GM18861 (cell line): Measurements from ENCODE around the gene OBP2A.
A peak's percentile ranks its signal among the peaks of the same experiment; 100 is the strongest.
"Not testable (repeated sequence)": the region's sequence is repeated elsewhere in the genome, so short reads cannot be mapped to it uniquely, and the experiment has no call there.

Experiments used
- ATAC-seq: cut with Tn5 transposase; IDR thresholded peaks from one replicate; pipeline ENCODE4 v1.9.1; 2021; ENCODE audit not compliant: unreplicated experiment

OBP2A gene

DNA sequence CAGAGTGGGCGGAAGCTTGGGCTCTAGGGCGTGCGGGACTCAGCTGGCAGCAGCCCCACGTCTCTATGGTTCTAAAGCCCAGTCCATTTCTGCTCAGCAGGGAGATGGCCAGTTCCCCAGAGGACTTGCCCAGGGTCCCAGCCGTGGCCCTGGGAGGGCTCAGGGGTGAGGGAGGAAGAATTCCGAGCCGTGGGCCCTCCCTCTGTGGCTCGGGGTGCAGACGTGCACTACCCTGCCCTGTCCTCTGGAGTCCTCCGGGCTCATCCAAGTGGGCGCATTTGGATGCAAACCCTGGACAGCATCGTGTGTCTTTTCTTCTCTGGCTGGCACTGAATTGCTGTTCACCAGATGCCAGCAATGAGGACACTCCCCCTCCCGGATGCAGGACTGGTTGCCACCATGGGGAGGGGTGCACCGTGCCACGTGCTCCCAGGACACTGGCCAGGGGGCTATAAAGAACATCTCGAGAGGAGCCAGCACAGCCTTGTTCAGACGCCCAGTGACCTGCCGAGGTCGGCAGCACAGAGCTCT is at the start of gene OBP2A:
Gene OBP2A (plus strand): TSS at position 481 of the 531 bp plus-strand sequence. CDS start 55 bp downstream, outside the sequence.
- not testable (repeated sequence) for ATAC-seq

GRCh38 chr9:135498381-135499126 is 47.4 kb upstream of the OBP2A start:
- no peak for ATAC-seq

DNA sequence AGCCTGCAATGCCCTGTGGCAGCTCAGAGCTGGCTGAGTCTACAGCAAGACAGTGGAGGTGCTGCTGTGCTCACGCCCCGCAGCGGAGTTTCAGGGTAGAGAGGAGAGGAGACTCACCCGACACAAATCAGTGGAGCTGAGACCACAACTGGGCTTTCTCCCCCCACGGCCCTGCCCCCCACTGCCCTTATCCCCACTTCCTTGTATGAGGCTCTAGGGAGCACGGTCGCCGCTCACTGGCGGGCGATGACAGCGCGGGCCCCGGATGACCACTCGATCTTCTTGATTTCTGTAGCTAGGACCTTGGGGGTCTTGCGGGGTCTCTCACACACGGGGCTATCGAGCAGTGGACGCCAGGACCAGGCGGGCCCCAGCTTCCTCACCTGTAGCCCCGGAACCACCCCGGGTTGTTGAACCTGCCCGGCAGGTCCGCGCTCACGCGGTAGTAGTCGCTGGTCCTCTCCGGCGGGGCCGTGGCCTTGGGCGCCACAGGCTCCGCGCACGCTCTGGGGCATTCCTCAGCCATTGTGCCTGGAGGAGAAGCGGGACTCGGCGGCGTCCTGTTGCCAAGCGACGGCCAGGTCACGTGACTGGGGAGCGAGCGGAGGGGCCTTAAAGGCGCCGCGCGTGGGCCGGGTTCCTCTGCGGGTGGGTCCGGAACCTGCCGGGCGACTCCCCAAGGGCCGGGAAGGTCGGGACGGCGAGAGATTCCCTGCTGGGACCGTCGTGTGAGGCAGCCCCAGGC is 46.4 kb upstream of the OBP2A start:
- no peak for ATAC-seq

DNA sequence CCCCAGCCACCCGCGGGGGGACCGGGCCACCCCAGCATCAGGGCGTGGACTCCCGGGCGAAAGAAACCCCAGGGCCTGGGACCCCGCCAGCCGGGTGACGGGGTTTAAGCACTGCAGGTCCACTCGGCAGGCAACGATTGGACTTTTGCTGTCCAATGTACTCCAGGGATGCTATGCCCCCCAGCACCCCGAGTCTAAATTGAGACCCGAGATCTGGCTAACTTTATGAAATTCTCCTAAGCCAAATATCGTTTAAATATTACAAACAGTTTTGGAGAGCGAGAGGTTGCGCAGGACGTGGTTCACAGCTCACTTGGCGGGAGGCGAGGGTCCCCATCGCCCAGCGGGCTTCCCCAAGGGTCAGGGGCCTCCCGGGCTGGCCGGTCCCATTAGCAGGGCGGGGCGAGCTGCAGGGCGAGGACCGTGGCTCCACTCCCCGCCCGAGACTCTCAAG is 45.8 kb upstream of the OBP2A start:
- no peak for ATAC-seq

GRCh38 chr9:135500525-135501260 is 45.2 kb upstream of the OBP2A start, which contains the start of gene MRPS2:
TSS of gene MRPS2 (plus strand) at chr9:135500682. CDS start at chr9:135500711, 29 bp downstream.
- ATAC-seq: peak; percentile 82

DNA sequence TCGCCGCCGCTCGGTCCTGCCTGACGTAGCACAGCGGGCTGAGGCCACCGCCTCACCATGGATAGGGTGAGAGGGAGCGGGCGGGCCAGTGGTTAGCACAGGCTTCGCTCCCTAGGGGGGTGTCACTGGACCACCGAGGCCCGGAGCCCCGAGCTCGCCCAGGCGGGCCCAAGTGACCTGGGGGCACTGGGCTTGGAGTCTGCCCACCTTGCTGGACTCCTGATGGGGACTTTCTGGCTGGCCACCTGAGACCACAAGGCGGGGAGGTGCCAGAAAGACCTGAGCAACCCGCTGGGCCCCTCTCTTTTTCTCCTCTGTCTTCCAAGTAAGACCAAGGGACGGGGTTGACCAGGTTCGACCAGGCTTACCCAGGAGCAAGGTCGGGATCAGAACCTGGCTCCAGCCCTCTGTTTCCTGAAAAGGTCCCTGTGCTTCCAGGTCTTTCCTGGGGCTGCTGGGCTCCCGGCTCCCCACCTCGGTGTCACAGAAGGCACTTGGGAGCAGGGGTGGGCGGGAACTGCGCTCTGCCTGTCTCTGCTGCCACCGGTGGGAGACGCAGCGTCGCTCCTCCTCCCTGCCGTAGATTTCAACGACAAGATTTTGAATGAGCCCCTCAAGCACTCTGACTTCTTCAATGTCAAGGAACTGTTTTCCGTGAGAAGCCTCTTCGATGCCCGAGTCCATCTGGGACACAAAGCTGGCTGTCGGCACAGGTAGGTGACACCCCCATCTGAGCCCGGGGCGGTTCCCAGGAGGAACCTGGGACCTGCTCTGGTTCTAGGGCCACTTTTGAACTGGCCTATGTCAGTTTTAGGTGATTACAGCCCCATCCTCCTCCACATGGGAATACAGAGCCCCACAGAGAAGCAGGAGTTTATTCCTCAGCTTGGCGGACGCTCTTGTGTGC is 44.4 kb upstream of the OBP2A start:
- no peak for ATAC-seq

DNA sequence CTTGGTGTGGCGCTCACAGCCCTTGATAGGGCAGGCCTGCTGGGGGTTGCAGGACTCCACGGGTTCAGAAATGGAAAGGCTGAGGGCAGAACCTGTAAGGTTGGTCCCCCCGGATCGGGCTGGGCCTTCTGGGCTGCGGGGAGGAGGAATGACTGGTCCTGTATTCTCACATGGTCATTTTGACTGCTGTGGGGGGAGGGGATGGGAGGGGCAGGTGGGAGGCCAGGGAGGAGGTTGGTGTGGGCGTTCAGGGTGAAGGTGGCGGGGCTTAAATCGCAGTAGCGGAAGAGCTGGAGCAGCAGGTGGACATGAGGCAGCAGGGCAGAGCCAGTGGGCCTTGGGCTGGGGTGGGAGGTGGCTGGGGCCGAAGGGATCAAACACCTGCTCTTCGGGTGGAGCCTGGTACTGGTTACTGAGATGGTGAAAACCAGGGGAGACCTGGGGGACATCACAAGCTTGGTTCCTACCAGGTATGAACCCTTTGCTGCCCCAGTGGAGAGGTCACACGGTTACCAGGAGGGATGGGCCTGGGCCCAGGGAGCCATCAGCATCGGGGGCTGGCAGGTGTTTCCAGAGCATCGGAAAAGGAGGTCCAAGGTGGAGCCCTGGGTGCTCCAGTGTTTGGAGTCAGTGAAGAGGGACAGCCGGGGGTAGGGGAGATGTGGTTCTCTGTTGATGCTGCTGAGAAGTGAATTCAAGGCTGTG is 43.6 kb upstream of the OBP2A start:
- ATAC-seq: no peak

- no peak for ATAC-seq
Observed at GRCh38 chr9:135502873-135503321, 43.0 kb upstream of the OBP2A start.

DNA sequence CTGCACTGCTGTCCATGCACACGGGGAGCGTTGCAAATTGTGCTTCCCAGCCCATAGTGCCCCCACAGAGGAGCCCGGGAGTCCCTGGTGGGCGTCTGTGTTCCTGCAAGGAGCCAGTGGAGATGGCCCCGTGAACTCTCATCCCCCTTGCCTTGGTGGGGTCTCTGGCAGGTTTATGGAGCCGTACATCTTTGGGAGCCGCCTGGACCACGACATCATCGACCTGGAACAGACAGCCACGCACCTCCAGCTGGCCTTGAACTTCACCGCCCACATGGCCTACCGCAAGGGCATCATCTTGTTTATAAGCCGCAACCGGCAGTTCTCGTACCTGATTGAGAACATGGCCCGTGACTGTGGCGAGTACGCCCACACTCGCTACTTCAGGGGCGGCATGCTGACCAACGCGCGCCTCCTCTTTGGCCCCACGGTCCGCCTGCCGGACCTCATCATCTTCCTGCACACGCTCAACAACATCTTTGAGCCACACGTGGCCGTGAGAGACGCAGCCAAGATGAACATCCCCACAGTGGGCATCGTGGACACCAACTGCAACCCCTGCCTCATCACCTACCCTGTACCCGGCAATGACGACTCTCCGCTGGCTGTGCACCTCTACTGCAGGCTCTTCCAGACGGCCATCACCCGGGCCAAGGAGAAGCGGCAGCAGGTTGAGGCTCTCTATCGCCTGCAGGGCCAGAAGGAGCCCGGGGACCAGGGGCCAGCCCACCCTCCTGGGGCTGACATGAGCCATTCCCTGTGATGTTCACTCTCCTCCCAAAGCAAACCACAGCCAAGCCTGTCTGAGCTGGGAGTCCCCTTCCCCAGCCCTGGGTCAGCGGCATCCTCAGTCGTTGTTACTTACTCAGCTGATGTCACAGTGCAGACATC is 42.3 kb upstream of the OBP2A start:
- no peak for ATAC-seq

DNA sequence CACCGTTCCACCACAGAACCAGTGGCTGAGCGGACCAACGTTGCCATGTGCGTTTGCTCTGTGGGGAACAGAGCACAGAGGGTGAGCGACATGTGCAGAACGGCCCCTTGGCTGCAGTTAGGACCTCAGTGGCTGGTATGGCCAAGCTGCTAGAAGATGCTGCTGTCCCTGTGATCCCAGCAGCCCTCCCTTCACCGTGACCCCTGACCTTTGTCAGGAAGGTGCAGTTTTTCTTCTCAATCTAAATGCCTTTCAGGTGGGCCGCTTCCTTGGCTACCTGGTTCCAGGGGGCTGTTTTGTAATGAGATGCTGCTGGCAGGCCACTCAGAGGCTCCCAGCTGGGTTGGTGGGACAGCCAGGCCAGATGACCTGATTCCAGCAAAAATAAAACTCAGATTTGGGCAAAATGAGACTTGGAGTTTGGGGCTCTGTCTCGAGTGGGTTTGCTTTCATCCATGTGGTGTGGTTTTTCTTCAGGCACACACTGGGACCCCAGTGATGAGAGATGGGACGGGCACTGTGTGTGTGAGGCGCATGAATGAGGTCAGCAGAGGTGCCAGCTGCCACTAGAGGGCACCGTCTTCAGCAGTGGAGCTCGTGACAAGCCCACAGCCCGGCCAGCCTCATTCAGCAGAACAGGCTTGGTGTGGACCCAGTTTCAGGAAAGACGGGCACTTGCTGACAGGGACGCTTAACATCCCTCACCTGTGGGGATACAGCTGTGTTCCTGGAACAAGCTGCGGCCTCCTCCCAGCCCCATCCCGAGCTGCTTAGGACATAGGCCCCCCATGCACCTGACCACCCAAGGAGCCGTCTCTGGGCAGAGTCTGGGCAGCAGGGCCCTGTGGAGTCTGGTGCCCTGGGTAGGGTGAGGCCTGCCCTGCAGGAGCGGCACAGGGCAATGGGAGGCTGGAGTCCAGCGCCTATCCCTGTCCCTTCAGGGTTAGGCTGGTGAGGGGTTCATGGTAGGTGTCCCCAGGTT is 41.4 kb upstream of the OBP2A start:
- no peak for ATAC-seq

- no peak for ATAC-seq
Observed at GRCh38 chr9:135505406-135506187, 40.3 kb upstream of the OBP2A start.

DNA sequence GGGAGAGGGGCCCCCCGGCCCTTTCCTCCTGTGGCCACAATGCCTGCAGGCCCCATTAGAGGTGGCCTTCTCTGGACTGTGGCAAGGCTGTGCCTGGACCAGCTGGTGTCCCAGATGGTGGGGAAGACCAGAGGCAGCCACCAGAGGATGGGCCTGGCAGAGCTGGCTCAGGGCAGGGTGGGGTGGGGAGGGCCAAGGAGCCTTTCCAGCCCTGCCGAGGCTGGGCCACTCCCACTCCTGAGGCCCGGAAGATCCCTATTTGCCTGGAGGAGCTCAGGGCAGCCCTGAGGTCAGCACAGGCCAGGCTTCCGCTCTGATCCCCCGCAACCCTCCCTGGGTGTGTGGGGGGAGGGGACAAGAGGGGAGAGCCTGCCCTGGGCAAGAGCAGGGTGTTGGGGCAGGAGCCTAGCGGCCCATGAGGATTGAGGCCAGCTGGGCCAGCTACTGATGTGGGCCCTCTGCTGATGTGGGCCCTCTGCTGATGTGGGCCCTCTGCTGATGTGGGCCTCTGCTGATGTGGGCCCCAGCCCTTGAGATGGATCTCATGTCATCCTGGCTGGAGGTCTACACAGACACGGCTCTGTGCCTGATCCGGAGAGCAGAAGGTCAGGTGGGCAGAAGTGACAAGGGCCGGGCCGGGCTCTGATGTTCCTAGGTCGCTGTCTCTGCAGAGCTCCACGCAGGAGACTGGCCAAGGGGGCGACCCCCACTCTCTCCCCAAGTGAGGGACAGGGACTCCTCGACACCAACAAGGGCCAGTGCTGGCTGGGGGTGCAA is 39.4 kb upstream of the OBP2A start:
- no peak for ATAC-seq

- no peak for ATAC-seq
Observed at GRCh38 chr9:135507104-135508035, 38.6 kb upstream of the OBP2A start.

GRCh38 chr9:135508211-135508820 is 37.6 kb upstream of the OBP2A start:
- ATAC-seq: no peak
